ENCODE measurements around the gene ZNF429. TPM values are rescaled to one million over a fixed set of nuclear protein-coding genes. Genes with fewer than 3 reads are reported as not detected.

The ZNF429 gene
- total and polyA plus RNA-seq, 2 of the 4 experiments (the other 2 are of a cell fraction): 4.3 to 6.4 TPM

- H3K4me2 ChIP-seq (ENCODE audit: low read depth, low read length): no peak overlapping the region
- DNase-seq (no peak), ATAC-seq (ENCODE audit: low read depth) (no peak)
- BruUV-seq (replicated peaks): no TSS peak
- H3K9me1 ChIP-seq (ENCODE audit: insufficient read depth, low read length): no peaks in the 10 kb centered on the region
- H4K20me1 ChIP-seq (ENCODE audit: insufficient read depth, low read length): no peaks in the 10 kb centered on the region
- no peak for TF ChIP-seq FOS (IDR thresholded peaks at IDR 0.05; ENCODE audit: low read depth, low read length)
- TF ChIP-seq CHD1 (IDR thresholded peaks at IDR 0.05; ENCODE audit: low read depth, low read length): no peak
- no peak for TF ChIP-seq MAZ (IDR thresholded peaks at IDR 0.05; ENCODE audit: borderline replicate concordance, low read depth, low read length)
- no peak for TF ChIP-seq BHLHE40 (IDR thresholded peaks at IDR 0.05; ENCODE audit: low read depth, low read length)
- TF ChIP-seq SMC3 (IDR thresholded peaks at IDR 0.05; ENCODE audit: low read depth, low read length): no peak
- no peak for TF ChIP-seq USF2 (IDR thresholded peaks at IDR 0.05; ENCODE audit: low read depth, low read length)
- H3K4me1 ChIP-seq (ENCODE audit: control insufficient read depth, insufficient read depth, low read length): no peaks in the 10 kb centered on the region
- H3K4ac ChIP-seq (ENCODE audit: low read depth, low read length): no peak overlapping the region
- H2BK20ac ChIP-seq (ENCODE audit: low read depth, low read length): no peak overlapping the region
- no peaks in the 10 kb centered on the region; the same call in 1 of the 2 replicates for H3K27me3 ChIP-seq (ENCODE audit: control insufficient read depth, insufficient read depth, low read length)
- no peak overlapping the region for H3K18ac ChIP-seq (ENCODE audit: low read depth, low read length)
- WGBS, 2 experiments (ENCODE audit: extremely low coverage in 2 of 2, insufficient read length in 1 of 2): no CpG with 5 or more reads among the region's 12 CpGs
- H4K5ac ChIP-seq (ENCODE audit: low read depth, low read length): no peak overlapping the region
- H3K14ac ChIP-seq (replicated peaks; ENCODE audit: low read depth, low read length): no peak overlapping the region
- H3K79me1 ChIP-seq (ENCODE audit: low read depth in 1 of 2, low read length in 2 of 2): no peaks in the 10 kb centered on the region
- no peak overlapping the region for H3K23ac ChIP-seq (ENCODE audit: low read depth, low read length)
- H3K56ac ChIP-seq (ENCODE audit: extremely low read depth, insufficient read depth, low read length): no peak overlapping the region
- peaks cover 29% of the 10 kb centered on the region for H3K9me3 ChIP-seq (ENCODE audit: control insufficient read depth, insufficient read depth, low read length)
- dilution Hi-C loops (cut with HindIII; ENCODE audit: low sequenced_read_pairs, unreplicated experiment): no loop called here
- H2BK15ac ChIP-seq (ENCODE audit: low read depth, low read length): no peak overlapping the region
- H3K4me3 ChIP-seq (ENCODE audit: insufficient read depth, low read depth, low read length): no peak overlapping the region
- H4K8ac ChIP-seq (ENCODE audit: low read depth in 2 of 2, low read length in 2 of 2): no peak overlapping the region
- in situ Hi-C loops (cut with MboI; ENCODE audit: low sequenced_read_pairs): no loop called here
- H2AK9ac ChIP-seq (replicated peaks; ENCODE audit: low read depth, low read length, poor library complexity): no peak overlapping the region
- H2AK5ac ChIP-seq (ENCODE audit: low read depth, low read length): no peak overlapping the region
- H3K27ac ChIP-seq (ENCODE audit: insufficient read depth, low read length): no peak overlapping the region
- H2BK120ac ChIP-seq (ENCODE audit: low read depth, low read length): no peak overlapping the region
- H2AFZ ChIP-seq (replicated peaks; ENCODE audit: low read length, poor library complexity): no peak overlapping the region
- no peak overlapping the region for H2BK5ac ChIP-seq (ENCODE audit: low read depth, low read length, poor library complexity, severe bottlenecking)
- POLR2A ChIA-PET (ENCODE audit: unreplicated experiment): no interaction called here
- no peak overlapping the region for H3K9ac ChIP-seq (ENCODE audit: low read depth, low read length)
- H3K36me3 ChIP-seq (ENCODE audit: control insufficient read depth, insufficient read depth, low read length): no peaks in the 10 kb centered on the region
- CTCF ChIA-PET: no interaction called here
- intact Hi-C loops (cut with micrococcal nuclease): no loop called here
- no peak overlapping the region for H4K91ac ChIP-seq (ENCODE audit: insufficient read depth, low read depth, low read length)
Measured at GRCh38 chr19:21587117-21587461, 81.7 kb downstream of the ZNF429 start.
